Retinal pigment epithelial cell (primary cell): Measurements from ENCODE around the gene HSD11B2.
A peak's percentile ranks its signal among the peaks of the same experiment; 100 is the strongest.

Experiments
- DNase-seq: peaks from one replicate; pipeline ENCODE4 v3.0.0-alpha.2; 2010; ENCODE audit warnings: low read depth
- H3K4me3 ChIP-seq: 2 replicates; pipeline ENCODE4 v1.5.1; 2011; ENCODE audit warnings: mild to moderate bottlenecking, low read length, control low read depth, moderate library complexity
- CTCF ChIP-seq: conservative IDR thresholded peaks from 2 replicates; pipeline ENCODE4 v1.5.1; 2011; ENCODE audit warnings: low read depth, low read length, control low read depth, inconsistent platforms

HSD11B2 gene

GRCh38 chr16:67397812-67398545 lies 32.9 kb upstream of the HSD11B2 start:
- no peak overlapping the region for H3K4me3 ChIP-seq
- DNase-seq: no peak
- TF ChIP-seq CTCF: peak; percentile 16

GRCh38 chr16:67398546-67399217 lies 32.2 kb upstream of the HSD11B2 start:
- no peak for DNase-seq
- H3K4me3 ChIP-seq: no peak overlapping the region
- no peak for TF ChIP-seq CTCF

- DNase-seq: no peak
- no peak overlapping the region for H3K4me3 ChIP-seq
- peak; percentile 79 for TF ChIP-seq CTCF
Observed at GRCh38 chr16:67399218-67399733, 31.6 kb upstream of the HSD11B2 start.

GRCh38 chr16:67399749-67400704 lies 30.9 kb upstream of the HSD11B2 start:
- no peak overlapping the region for H3K4me3 ChIP-seq
- no peak for DNase-seq
- TF ChIP-seq CTCF: no peak

- DNase-seq: no peak
- H3K4me3 ChIP-seq: no peak overlapping the region
- no peak for TF ChIP-seq CTCF
Observed at GRCh38 chr16:67400901-67401300, 30.0 kb upstream of the HSD11B2 start.

GRCh38 chr16:67403976-67404555 lies 26.9 kb upstream of the HSD11B2 start:
- H3K4me3 ChIP-seq: no peak overlapping the region
- DNase-seq: no peak
- no peak for TF ChIP-seq CTCF
